K562 (cell line): ENCODE results near the gene PET100. TPM values are rescaled to one million over a fixed set of nuclear protein-coding genes. Genes with fewer than 3 reads are reported as not detected.

Experiments
- ASH1L ChIP-seq: fragments of 450-650 bp; IDR thresholded peaks from 2 replicates; pipeline ENCODE4 v1.6.1; 2018; ENCODE audit warnings: borderline replicate concordance, mild to moderate bottlenecking, low read depth; ENCODE audit not compliant: partially characterized antibody
- GABPB1 ChIP-seq: sonication (generic); formaldehyde crosslinking; IDR thresholded peaks from 2 replicates; pipeline ENCODE4 v1.8.0; 2022; ENCODE audit warnings: mild to moderate bottlenecking, missing genetic modification reagents
- HDAC3 ChIP-seq: fragments of 450-650 bp; IDR thresholded peaks from 2 replicates; pipeline ENCODE4 v1.6.1; 2018; ENCODE audit warnings: borderline replicate concordance, mild to moderate bottlenecking, moderate library complexity; ENCODE audit not compliant: partially characterized antibody
- HDAC6 ChIP-seq: IDR thresholded peaks from 2 replicates; pipeline ENCODE4 v1.6.1; 2012; ENCODE audit warnings: low read depth, mild to moderate bottlenecking, control low read depth, inconsistent platforms, low read length, moderate library complexity
- HDAC8 ChIP-seq: fragments of 450-650 bp; IDR thresholded peaks from 2 replicates; pipeline ENCODE4 v1.6.1; 2016; ENCODE audit warnings: mild to moderate bottlenecking, missing genetic modification characterization, moderate library complexity, missing compliant biosample characterization
- HLTF ChIP-seq: fragments of 450-650 bp; IDR thresholded peaks from 2 replicates; pipeline ENCODE4 v1.6.1; 2016
- PHB ChIP-seq: fragments of 250-450 bp; sonication (Bioruptor Pico); IDR thresholded peaks from 2 replicates; pipeline ENCODE4 v1.5.0; 2021
- ZNF184 ChIP-seq: sonication (generic); formaldehyde crosslinking; IDR thresholded peaks from 2 replicates; pipeline ENCODE4 v1.5.0; 2020; ENCODE audit warnings: missing genetic modification reagents
- ZNF311 ChIP-seq: fragments of 250-450 bp; sonication (Bioruptor Pico); IDR thresholded peaks from 2 replicates; pipeline ENCODE4 v1.4.0; 2020; ENCODE audit warnings: mild to moderate bottlenecking, moderate library complexity
- ZNF57 ChIP-seq: fragments of 450-650 bp; formaldehyde crosslinking; IDR thresholded peaks from 2 replicates; pipeline ENCODE4 v1.4.0; 2020; ENCODE audit warnings: mild to moderate bottlenecking, moderate library complexity
- ZNF589 ChIP-seq: fragments of 200-800 bp; sonication (Bioruptor generic); IDR thresholded peaks from 2 replicates; pipeline ENCODE4 v1.6.1; 2016; ENCODE audit warnings: low read depth, missing genetic modification characterization, missing compliant biosample characterization
- ZNF639 ChIP-seq, 2 experiments: fragments of 200-800 bp in 1 of 2; sonication (Bioruptor generic) in 1 of 2; sonication (generic) in 1 of 2; formaldehyde crosslinking in 1 of 2; IDR thresholded peaks in 1 of 2; conservative IDR thresholded peaks in 1 of 2; 2 replicates each; pipeline versions ENCODE4 v1.5.0 to v1.6.1; 2016 to 2020; ENCODE audit warnings: missing compliant biosample characterization in 1 of 2, missing genetic modification characterization in 1 of 2, missing genetic modification reagents in 1 of 2
- polyA plus RNA-seq, 8 experiments: library from polyadenylated mRNA; depleted of rRNA in 4 of 8; stranded (reverse) in 5 of 8; unstranded in 3 of 8; fragments of >200 nt; fragmentation: Nextera tagmentation in 2 of 8; fragmentation: Illumina TruSeq in 1 of 8; extraction: Ambion mirVana in 2 of 8; extraction: Trizol in 1 of 8; gene quantifications; 2 replicates each; pipeline versions ENCODE4 v1.2.1 to v1.2.3, GENCODE V29; 2011 to 2014; ENCODE audit warnings: inconsistent platforms in 1 of 8, missing spikeins in 1 of 8
- total RNA-seq, 7 experiments: library from RNA; depleted of rRNA in 6 of 7; stranded (reverse); fragments of >200 nt in 6 of 7; fragmentation: Illumina TruSeq in 2 of 7; extraction: Trizol in 2 of 7; gene quantifications; 2 replicates each; pipeline versions ENCODE4 v1.2.1 to v1.2.3, GENCODE V29; 2011 to 2021; ENCODE audit warnings: low replicate concordance in 1 of 7
- TF ChIP-seq, protein P1 (sequence below): fragments of 250-450 bp; sonication (Bioruptor Pico); IDR thresholded peaks from 2 replicates; pipeline ENCODE4 v1.5.0; 2021; ENCODE audit warnings: mild to moderate bottlenecking, borderline replicate concordance
- TF ChIP-seq, protein P2 (sequence below): sonication (generic); formaldehyde crosslinking; IDR thresholded peaks from 2 replicates; pipeline ENCODE4 v1.8.1; 2023; ENCODE audit warnings: mild to moderate bottlenecking, missing genetic modification reagents
- TF ChIP-seq, protein P3 (sequence below): sonication (generic); formaldehyde crosslinking; IDR thresholded peaks from 2 replicates; pipeline ENCODE4 v1.8.0; 2022; ENCODE audit warnings: mild to moderate bottlenecking, missing genetic modification reagents

The PET100 gene
- total and polyA plus RNA-seq, 9 of the 15 experiments (the other 6 are each of a cell fraction or from before 2014, with no cell fraction given) = 62.3 to 351 (median 98.3) TPM

- no peak for TF ChIP-seq ZNF184
- TF ChIP-seq HDAC8 (tag) = no peak
- no peak for TF ChIP-seq ZNF311 (CRISPR knock-in tag)
- TF ChIP-seq ASH1L = peak; percentile 98
- TF ChIP-seq HDAC6 = no peak
- TF ChIP-seq, protein P1, sequence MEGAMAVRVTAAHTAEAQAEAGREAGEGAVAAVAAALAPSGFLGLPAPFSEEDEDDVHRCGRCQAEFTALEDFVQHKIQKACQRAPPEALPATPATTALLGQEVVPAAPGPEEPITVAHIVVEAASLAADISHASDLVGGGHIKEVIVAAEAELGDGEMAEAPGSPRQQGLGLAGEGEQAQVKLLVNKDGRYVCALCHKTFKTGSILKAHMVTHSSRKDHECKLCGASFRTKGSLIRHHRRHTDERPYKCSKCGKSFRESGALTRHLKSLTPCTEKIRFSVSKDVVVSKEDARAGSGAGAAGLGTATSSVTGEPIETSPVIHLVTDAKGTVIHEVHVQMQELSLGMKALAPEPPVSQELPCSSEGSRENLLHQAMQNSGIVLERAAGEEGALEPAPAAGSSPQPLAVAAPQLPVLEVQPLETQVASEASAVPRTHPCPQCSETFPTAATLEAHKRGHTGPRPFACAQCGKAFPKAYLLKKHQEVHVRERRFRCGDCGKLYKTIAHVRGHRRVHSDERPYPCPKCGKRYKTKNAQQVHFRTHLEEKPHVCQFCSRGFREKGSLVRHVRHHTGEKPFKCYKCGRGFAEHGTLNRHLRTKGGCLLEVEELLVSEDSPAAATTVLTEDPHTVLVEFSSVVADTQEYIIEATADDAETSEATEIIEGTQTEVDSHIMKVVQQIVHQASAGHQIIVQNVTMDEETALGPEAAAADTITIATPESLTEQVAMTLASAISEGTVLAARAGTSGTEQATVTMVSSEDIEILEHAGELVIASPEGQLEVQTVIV (CRISPR knock-in tag) = no peak
- TF ChIP-seq HDAC3 = no peak
- TF ChIP-seq, protein P2, sequence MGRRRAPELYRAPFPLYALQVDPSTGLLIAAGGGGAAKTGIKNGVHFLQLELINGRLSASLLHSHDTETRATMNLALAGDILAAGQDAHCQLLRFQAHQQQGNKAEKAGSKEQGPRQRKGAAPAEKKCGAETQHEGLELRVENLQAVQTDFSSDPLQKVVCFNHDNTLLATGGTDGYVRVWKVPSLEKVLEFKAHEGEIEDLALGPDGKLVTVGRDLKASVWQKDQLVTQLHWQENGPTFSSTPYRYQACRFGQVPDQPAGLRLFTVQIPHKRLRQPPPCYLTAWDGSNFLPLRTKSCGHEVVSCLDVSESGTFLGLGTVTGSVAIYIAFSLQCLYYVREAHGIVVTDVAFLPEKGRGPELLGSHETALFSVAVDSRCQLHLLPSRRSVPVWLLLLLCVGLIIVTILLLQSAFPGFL = no peak
- TF ChIP-seq ZNF589 = no peak
- TF ChIP-seq HLTF = no peak
- TF ChIP-seq ZNF57 (CRISPR knock-in tag) = no peak
- no peak for TF ChIP-seq ZNF639 (CRISPR knock-in tag; conservative IDR thresholded peaks at IDR 0.05 in 1 of 2, IDR thresholded peaks at IDR 0.05 in 1 of 2)
- no peak for TF ChIP-seq PHB
- TF ChIP-seq, protein P3, sequence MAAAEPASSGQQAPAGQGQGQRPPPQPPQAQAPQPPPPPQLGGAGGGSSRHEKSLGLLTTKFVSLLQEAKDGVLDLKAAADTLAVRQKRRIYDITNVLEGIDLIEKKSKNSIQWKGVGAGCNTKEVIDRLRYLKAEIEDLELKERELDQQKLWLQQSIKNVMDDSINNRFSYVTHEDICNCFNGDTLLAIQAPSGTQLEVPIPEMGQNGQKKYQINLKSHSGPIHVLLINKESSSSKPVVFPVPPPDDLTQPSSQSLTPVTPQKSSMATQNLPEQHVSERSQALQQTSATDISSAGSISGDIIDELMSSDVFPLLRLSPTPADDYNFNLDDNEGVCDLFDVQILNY (CRISPR knock-in tag) = no peak
- TF ChIP-seq GABPB1 (CRISPR knock-in tag) = peak; percentile 90
These were observed at the start of gene PET100, which contains the start of gene XAB2 (continued) for GRCh38 chr19:7629347-7630054.
